ENCODE results near the gene SLC37A1.

The SLC37A1 gene

GRCh38 chr21:42542196-42542595 is 28.5 kb downstream of the SLC37A1 start:
- DNase-seq (ENCODE audit: low read depth in 2 of 3, low spot score in 2 of 3): no peak

GRCh38 chr21:42542596-42542995 is 28.9 kb downstream of the SLC37A1 start:
- DNase-seq (ENCODE audit: low read depth in 2 of 3, low spot score in 2 of 3): no peak

GRCh38 chr21:42543106-42543847 is 29.6 kb downstream of the SLC37A1 start:
- DNase-seq (ENCODE audit: low read depth in 2 of 3, low spot score in 2 of 3): no peak

- DNase-seq (ENCODE audit: low read depth in 2 of 3, low spot score in 2 of 3): no peak
These were observed 30.9 kb downstream of the SLC37A1 start for GRCh38 chr21:42544544-42544943.

- no peak for DNase-seq (ENCODE audit: low read depth in 2 of 3, low spot score in 2 of 3)
These were observed 31.7 kb downstream of the SLC37A1 start for GRCh38 chr21:42545317-42545716.

GRCh38 chr21:42545745-42546144 is 32.1 kb downstream of the SLC37A1 start:
- DNase-seq (ENCODE audit: low read depth in 2 of 3, low spot score in 2 of 3): no peak

GRCh38 chr21:42546433-42546832 is 32.8 kb downstream of the SLC37A1 start:
- no peak for DNase-seq (ENCODE audit: low read depth in 2 of 3, low spot score in 2 of 3)

- no peak for DNase-seq (ENCODE audit: low read depth in 2 of 3, low spot score in 2 of 3)
These were observed 33.6 kb downstream of the SLC37A1 start for GRCh38 chr21:42547001-42547905.

GRCh38 chr21:42547906-42548365 is 34.3 kb downstream of the SLC37A1 start:
- DNase-seq (ENCODE audit: low read depth in 2 of 3, low spot score in 2 of 3): no peak

- DNase-seq (ENCODE audit: low read depth in 2 of 3, low spot score in 2 of 3): no peak
These were observed 35.2 kb downstream of the SLC37A1 start for GRCh38 chr21:42548687-42549406.

- DNase-seq (ENCODE audit: low read depth in 2 of 3, low spot score in 2 of 3): no peak
These were observed 37.2 kb downstream of the SLC37A1 start for GRCh38 chr21:42550817-42551216.

GRCh38 chr21:42552407-42553336 is 39.0 kb downstream of the SLC37A1 start:
- DNase-seq (ENCODE audit: low read depth in 2 of 3, low spot score in 2 of 3): no peak

GRCh38 chr21:42553435-42553834 is 39.8 kb downstream of the SLC37A1 start:
- DNase-seq (ENCODE audit: low read depth in 2 of 3, low spot score in 2 of 3): no peak

- no peak for DNase-seq (ENCODE audit: low read depth in 2 of 3, low spot score in 2 of 3)
These were observed 40.8 kb downstream of the SLC37A1 start for GRCh38 chr21:42554251-42554961.

GRCh38 chr21:42555756-42556438 is 42.2 kb downstream of the SLC37A1 start:
- DNase-seq (ENCODE audit: low read depth in 2 of 3, low spot score in 2 of 3): no peak

GRCh38 chr21:42556476-42556875 is 42.8 kb downstream of the SLC37A1 start:
- DNase-seq (ENCODE audit: low read depth in 2 of 3, low spot score in 2 of 3): no peak

GRCh38 chr21:42556960-42557359 is 43.3 kb downstream of the SLC37A1 start:
- DNase-seq (ENCODE audit: low read depth in 2 of 3, low spot score in 2 of 3): no peak

- DNase-seq (ENCODE audit: low read depth in 2 of 3, low spot score in 2 of 3): no peak
These were observed 43.8 kb downstream of the SLC37A1 start for GRCh38 chr21:42557420-42557819.

GRCh38 chr21:42558368-42558767 is 44.7 kb downstream of the SLC37A1 start:
- no peak for DNase-seq (ENCODE audit: low read depth in 2 of 3, low spot score in 2 of 3)
